A549 (cell line): ENCODE data around the gene VANGL1. TPM values are rescaled to one million over a fixed set of nuclear protein-coding genes. Genes with fewer than 3 reads are reported as not detected.

Experiments
- ATAC-seq, 2 experiments: fragments of 200-7000 bp in 1 of 2; fragments of >200 bp in 1 of 2; cut with Nextera tagmentation in 1 of 2; cut with Tn5 transposase in 1 of 2; 3 replicates each; pipeline versions ENCODE4 v1.8.0 to v1.9.1; 2018 to 2020; ENCODE audit warnings: mild to moderate bottlenecking in 1 of 2, moderate library complexity in 1 of 2
- CTCF ChIA-PET: fragments of 300-600 bp; sonication (Branson Sonifier 250); formaldehyde crosslinking; extraction: SDS; loops from one replicate; lab custom pipeline; 2021; ENCODE audit warnings: antibody characterized with exemption, inconsistent platforms; lab: Yijun Ruan, JAX
- POLR2A ChIA-PET: fragments of 350-600 bp; formaldehyde crosslinking; extraction: SDS; loops from one replicate; lab custom pipeline; 2021; ENCODE audit warnings: antibody characterized with exemption, inconsistent platforms; lab: Yijun Ruan, JAX
- DNase-seq, 2 experiments: peaks; one replicate each; pipeline versions ENCODE4 v3.0.0 to v3.0.0-alpha.2; 2011 to 2016; ENCODE audit warnings: low read depth in 1 of 2, low spot score in 1 of 2
- FAIRE-seq: peaks from 2 replicates; lab custom pipeline; 2011; peaks lifted over from hg19 to GRCh38; lab: Jason Lieb, UNC
- H3K27ac ChIP-seq, 2 experiments: fragments of >200 bp; sonication (Bioruptor Twin); formaldehyde crosslinking; 3 replicates each; pipeline ENCODE4 v1.5.1; 2016 to 2017
- H3K4me1 ChIP-seq: fragments of >200 bp; sonication (Bioruptor Twin); formaldehyde crosslinking; 3 replicates; pipeline ENCODE4 v1.6.1; 2016
- H3K4me2 ChIP-seq: fragments of >200 bp; sonication (Bioruptor Twin); formaldehyde crosslinking; 3 replicates; pipeline ENCODE4 v1.6.1; 2016
- H3K4me3 ChIP-seq: fragments of >200 bp; sonication (Bioruptor Twin); formaldehyde crosslinking; 3 replicates; pipeline ENCODE4 v1.5.1; 2016
- H3K9me3 ChIP-seq: fragments of >200 bp; sonication (Bioruptor Twin); formaldehyde crosslinking; 3 replicates; pipeline ENCODE4 v1.6.1; 2016
- BHLHE40 ChIP-seq: IDR thresholded peaks from 2 replicates; pipeline ENCODE4 v1.6.1; 2012; ENCODE audit warnings: low read depth, low read length, inconsistent platforms
- CEBPB ChIP-seq, 2 experiments: fragments of >200 bp in 1 of 2; sonication (Bioruptor Twin) in 1 of 2; formaldehyde crosslinking in 1 of 2; IDR thresholded peaks; 2 replicates each; pipeline ENCODE4 v1.6.1; 2012 to 2016
- CHD4 ChIP-seq: fragments of 200-600 bp; sonication (generic); IDR thresholded peaks from 2 replicates; pipeline ENCODE4 v1.6.1; 2016; ENCODE audit warnings: antibody characterized with exemption, mild to moderate bottlenecking, borderline replicate concordance
- EHF ChIP-seq: fragments of 250-450 bp; sonication (Bioruptor Pico); IDR thresholded peaks from 2 replicates; pipeline ENCODE4 v1.5.0; 2020; ENCODE audit warnings: mild to moderate bottlenecking
- EHMT2 ChIP-seq: fragments of 200-600 bp; sonication (generic); IDR thresholded peaks from 2 replicates; pipeline ENCODE4 v1.6.1; 2016; ENCODE audit warnings: antibody characterized with exemption, low read depth, mild to moderate bottlenecking, moderate library complexity
- EP300 ChIP-seq, 2 experiments: fragments of >200 bp; sonication (Bioruptor Twin); formaldehyde crosslinking; IDR thresholded peaks; 2 replicates in 1 of 2; 3 replicates in 1 of 2; pipeline ENCODE4 v1.6.1; 2016 to 2017
- FOSB ChIP-seq: fragments of 250-450 bp; sonication (Bioruptor Pico); IDR thresholded peaks from 2 replicates; pipeline ENCODE4 v1.5.0; 2020; ENCODE audit warnings: mild to moderate bottlenecking, moderate library complexity
- FOXS1 ChIP-seq: fragments of 250-450 bp; sonication (Bioruptor Pico); IDR thresholded peaks from 2 replicates; pipeline ENCODE4 v1.5.0; 2020; ENCODE audit warnings: mild to moderate bottlenecking, moderate library complexity
- HDAC2 ChIP-seq: fragments of 200-600 bp; sonication (generic); IDR thresholded peaks from 2 replicates; pipeline ENCODE4 v1.6.1; 2016
- JUN ChIP-seq, 2 experiments: fragments of >200 bp; sonication (Bioruptor Twin); formaldehyde crosslinking; IDR thresholded peaks; 2 replicates in 1 of 2; 3 replicates in 1 of 2; pipeline ENCODE4 v1.6.1; 2016 to 2017
- MAFK ChIP-seq: fragments of 450-650 bp; IDR thresholded peaks from 2 replicates; pipeline ENCODE4 v1.6.1; 2014; ENCODE audit not compliant: partially characterized antibody
- NFE2L2 ChIP-seq: fragments of 150-350 bp; conservative IDR thresholded peaks from 2 replicates; pipeline ENCODE4 v1.6.1; 2014; ENCODE audit warnings: low read length
- NR3C1 ChIP-seq: fragments of >200 bp; sonication (Bioruptor Twin); formaldehyde crosslinking; IDR thresholded peaks from 3 replicates; pipeline ENCODE4 v1.6.1; 2017
- PBX3 ChIP-seq: IDR thresholded peaks from 2 replicates; pipeline ENCODE4 v1.6.1; 2012
- POLR2AphosphoS2 ChIP-seq: conservative IDR thresholded peaks from 2 replicates; pipeline ENCODE4 v1.6.1; 2012; ENCODE audit warnings: low read length, improper control_type of control experiment, inconsistent platforms
- RARB ChIP-seq: fragments of 250-450 bp; sonication (Bioruptor Pico); IDR thresholded peaks from 2 replicates; pipeline ENCODE4 v1.8.0; 2021; ENCODE audit warnings: mild to moderate bottlenecking, moderate library complexity
- RCOR1 ChIP-seq: fragments of 150-350 bp; IDR thresholded peaks from 2 replicates; pipeline ENCODE4 v1.6.1; 2014; ENCODE audit warnings: antibody characterized with exemption, low read length, low read depth
- RNF2 ChIP-seq: fragments of 200-600 bp; sonication (generic); IDR thresholded peaks from 2 replicates; pipeline ENCODE4 v1.6.1; 2016; ENCODE audit warnings: low read depth, mild to moderate bottlenecking, antibody characterized with exemption, moderate library complexity, borderline replicate concordance
- SMC3 ChIP-seq: fragments of >200 bp; sonication (Bioruptor Twin); formaldehyde crosslinking; IDR thresholded peaks from 3 replicates; pipeline ENCODE4 v1.6.1; 2018; ENCODE audit warnings: inconsistent platforms
- TFCP2L1 ChIP-seq: fragments of 250-450 bp; sonication (Bioruptor Pico); IDR thresholded peaks from 2 replicates; pipeline ENCODE4 v1.5.0; 2021; ENCODE audit warnings: mild to moderate bottlenecking
- ZC3H11A ChIP-seq: fragments of 450-650 bp; IDR thresholded peaks from 2 replicates; pipeline ENCODE4 v1.6.1; 2014; ENCODE audit warnings: antibody characterized with exemption, mild to moderate bottlenecking
- ZFP36 ChIP-seq: fragments of 450-650 bp; IDR thresholded peaks from 2 replicates; pipeline ENCODE4 v1.6.1; 2014; ENCODE audit warnings: borderline replicate concordance; ENCODE audit not compliant: partially characterized antibody
- WGBS: methylation state at CpG from one replicate; pipeline ENCODE4 v1.1.6; 2017; ENCODE audit errors: missing lambda C conversion rate; 5-methylcytosine and 5-hydroxymethylcytosine counted together
- polyA plus RNA-seq, 4 experiments: library from polyadenylated mRNA; depleted of rRNA in 3 of 4; stranded (reverse); fragments of >200 nt; fragmentation: RNase III in 1 of 4; extraction: RNeasy Plus Mini Kit Qiagen cat#74134 plus additional on column Dnase treatment in 1 of 4; gene quantifications; 2 replicates in 3 of 4; 3 replicates in 1 of 4; pipeline ENCODE4 v1.2.3, GENCODE V29; 2011 to 2017
- TF ChIP-seq, protein P1 (sequence below): fragments of 250-450 bp; sonication (Bioruptor Pico); IDR thresholded peaks from 2 replicates; pipeline ENCODE4 v1.5.0; 2020; ENCODE audit warnings: low read depth, mild to moderate bottlenecking, moderate library complexity
- TF ChIP-seq, protein P2 (sequence below): fragments of >200 bp; sonication (Bioruptor Twin); formaldehyde crosslinking; IDR thresholded peaks from 2 replicates; pipeline ENCODE4 v1.6.1; 2016

Gene VANGL1
- polyA plus RNA-seq, 2 of the 4 experiments (the other 2 are of a cell fraction): 11.0 to 11.5 TPM

GRCh38 chr1:115682792-115683191, 41.0 kb downstream of the VANGL1 start:
- Histone ChIP-seq H3K4me3 (no peak overlapping the region), H3K27ac (no peak overlapping the region), H3K4me2 (no peak overlapping the region), H3K9me3 (no peaks in the 10 kb centered on the region), H3K4me1 (peaks cover 9% of the 10 kb centered on the region)
- TF ChIP-seq NFE2L2: no peak
- no peak for TF ChIP-seq EHMT2
- no peak for TF ChIP-seq POLR2AphosphoS2
- TF ChIP-seq JUN (IDR thresholded peaks at IDR 0.05): no peak
- TF ChIP-seq EP300 (IDR thresholded peaks at IDR 0.05): no peak
- TF ChIP-seq RCOR1: no peak
- TF ChIP-seq, protein P1, sequence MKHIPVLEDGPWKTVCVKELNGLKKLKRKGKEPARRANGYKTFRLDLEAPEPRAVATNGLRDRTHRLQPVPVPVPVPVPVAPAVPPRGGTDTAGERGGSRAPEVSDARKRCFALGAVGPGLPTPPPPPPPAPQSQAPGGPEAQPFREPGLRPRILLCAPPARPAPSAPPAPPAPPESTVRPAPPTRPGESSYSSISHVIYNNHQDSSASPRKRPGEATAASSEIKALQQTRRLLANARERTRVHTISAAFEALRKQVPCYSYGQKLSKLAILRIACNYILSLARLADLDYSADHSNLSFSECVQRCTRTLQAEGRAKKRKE (CRISPR knock-in tag): no peak
- TF ChIP-seq RARB: no peak
- CTCF ChIA-PET: interaction anchor here (2.0 kb wide), 1 partner anchor 10 kb away, joined by 6 read pairs; no protein-coding TSS in a partner anchor
- POLR2A ChIA-PET: no interaction called here
- no peak for FAIRE-seq
- DNase-seq: no peak
- 97% methylated on average over 4 of the region's 4 CpGs for WGBS
- no peak for ATAC-seq

- ATAC-seq (no peak), FAIRE-seq (no peak), DNase-seq (no peak)
- no peak overlapping the region for H3K27ac ChIP-seq
- POLR2A ChIA-PET: no interaction called here
- H3K4me1 ChIP-seq: no peaks in the 10 kb centered on the region
- no peak overlapping the region for H3K4me2 ChIP-seq
- H3K4me3 ChIP-seq: no peak overlapping the region
- TF ChIP-seq CEBPB (IDR thresholded peaks at IDR 0.05) (no peak), SMC3 (no peak), CHD4 (no peak), HDAC2 (no peak), EHF (CRISPR knock-in tag) (no peak), BHLHE40 (no peak), ZC3H11A (no peak)
- no peaks in the 10 kb centered on the region for H3K9me3 ChIP-seq
- 86% methylated on average over 13 of the region's 14 CpGs for WGBS
- CTCF ChIA-PET: no interaction called here
These were observed 43.4 kb downstream of the VANGL1 start for GRCh38 chr1:115685029-115685705.

DNA sequence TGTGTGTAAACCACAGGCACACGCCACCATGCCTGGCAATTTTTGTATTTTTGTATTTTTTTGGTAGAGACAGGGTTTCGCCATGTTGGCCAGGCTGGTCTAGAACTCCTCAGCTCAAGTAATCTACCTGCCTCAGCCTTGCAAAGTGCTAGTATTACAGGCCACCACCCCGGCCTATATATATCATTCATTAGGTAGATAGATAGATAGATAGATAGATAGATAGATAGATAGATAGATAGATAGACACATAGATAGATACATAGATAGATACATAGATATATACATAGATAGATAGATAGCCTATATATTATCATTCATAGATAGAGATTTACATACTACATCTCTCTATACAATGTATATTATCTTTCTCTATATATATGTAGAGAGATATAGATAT, 46.0 kb downstream of the VANGL1 start:
- ATAC-seq (no peak), DNase-seq (no peak), FAIRE-seq (no peak)
- Histone ChIP-seq H3K4me1 (no peaks in the 10 kb centered on the region), H3K27ac (no peak overlapping the region), H3K9me3 (no peaks in the 10 kb centered on the region), H3K4me3 (no peak overlapping the region), H3K4me2 (no peak overlapping the region)
- POLR2A ChIA-PET: no interaction called here
- WGBS: 83% methylated on average over 2 of the region's 3 CpGs
- TF ChIP-seq TFCP2L1 (no peak), FOXS1 (CRISPR knock-in tag) (no peak)
- TF ChIP-seq, protein P2, sequence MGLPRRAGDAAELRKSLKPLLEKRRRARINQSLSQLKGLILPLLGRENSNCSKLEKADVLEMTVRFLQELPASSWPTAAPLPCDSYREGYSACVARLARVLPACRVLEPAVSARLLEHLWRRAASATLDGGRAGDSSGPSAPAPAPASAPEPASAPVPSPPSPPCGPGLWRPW: no peak
- CTCF ChIA-PET: interaction anchor here (1.0 kb wide), 1 partner anchor 9 kb away, joined by 3 read pairs; no protein-coding TSS in a partner anchor

DNA sequence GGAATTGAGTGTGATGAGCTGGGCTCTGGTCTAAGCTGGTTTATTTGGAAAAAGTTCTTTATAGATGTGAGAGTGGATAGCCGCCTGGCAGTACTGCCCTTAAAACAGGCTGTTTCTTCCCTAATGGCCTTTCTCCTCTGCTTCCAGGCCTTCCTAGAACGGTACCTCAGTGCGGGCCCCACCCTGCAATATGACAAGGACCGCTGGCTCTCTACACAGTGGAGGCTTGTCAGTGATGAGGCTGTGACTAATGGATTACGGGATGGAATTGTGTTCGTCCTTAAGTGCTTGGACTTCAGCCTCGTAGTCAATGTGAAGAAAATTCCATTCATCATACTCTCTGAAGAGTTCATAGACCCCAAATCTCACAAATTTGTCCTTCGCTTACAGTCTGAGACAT, 49.2 kb downstream of the VANGL1 start:
- ATAC-seq (no peak), FAIRE-seq (no peak), DNase-seq (no peak)
- Histone ChIP-seq H3K9me3 (no peaks in the 10 kb centered on the region), H3K27ac (no peak overlapping the region), H3K4me2 (no peak overlapping the region), H3K4me1 (no peaks in the 10 kb centered on the region), H3K4me3 (no peak overlapping the region)
- TF ChIP-seq FOSB (CRISPR knock-in tag): no peak
- no peak for TF ChIP-seq NR3C1
- no peak for TF ChIP-seq MAFK
- TF ChIP-seq RARB: no peak
- TF ChIP-seq CHD4: no peak
- no peak for TF ChIP-seq ZFP36
- TF ChIP-seq RCOR1: no peak
- TF ChIP-seq RNF2: no peak
- TF ChIP-seq PBX3: no peak
- TF ChIP-seq SMC3: no peak
- ChIA-PET CTCF (interaction anchor here (1.7 kb wide), 1 partner anchor 15 kb away, joined by 7 read pairs; no protein-coding TSS in a partner anchor), POLR2A (no interaction called here)
- WGBS: 90% methylated on average over 8 of the region's 8 CpGs
